ENCODE results near the gene GPC5. TPM values are rescaled to one million over a fixed set of nuclear protein-coding genes. Genes with fewer than 3 reads are reported as not detected.

Gene GPC5
- total RNA-seq, 4 donors from 2014 or later, result 0.47 TPM; not detected in 3

DNA sequence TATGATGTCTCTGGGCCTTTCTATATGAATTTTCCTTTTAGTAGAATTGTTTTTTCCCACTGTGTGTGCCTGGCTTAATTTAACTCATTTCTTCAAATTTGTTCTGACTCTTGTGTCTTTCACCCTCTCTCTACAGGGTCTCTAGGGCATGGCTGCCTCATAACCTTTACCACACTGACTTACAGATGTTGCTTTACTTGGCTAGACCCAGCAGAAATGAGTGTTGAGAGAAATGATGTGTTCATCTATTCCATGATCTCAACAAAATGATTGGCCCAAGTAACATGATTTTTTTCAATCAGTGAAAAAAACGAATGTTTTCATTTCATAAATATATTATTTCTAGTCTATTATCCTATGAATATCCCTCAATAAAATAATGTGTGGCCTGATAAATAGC, 195.0 kb downstream of the GPC5 start:
- H3K4me1 ChIP-seq, result no peaks in the 10 kb centered on the region
- no peak for ATAC-seq
- TF ChIP-seq POLR2A (IDR thresholded peaks at IDR 0.05) (no peak), EP300 (IDR thresholded peaks at IDR 0.05) (no peak), POLR2AphosphoS5 (IDR thresholded peaks at IDR 0.05) (no peak)
- TF ChIP-seq, protein P1, sequence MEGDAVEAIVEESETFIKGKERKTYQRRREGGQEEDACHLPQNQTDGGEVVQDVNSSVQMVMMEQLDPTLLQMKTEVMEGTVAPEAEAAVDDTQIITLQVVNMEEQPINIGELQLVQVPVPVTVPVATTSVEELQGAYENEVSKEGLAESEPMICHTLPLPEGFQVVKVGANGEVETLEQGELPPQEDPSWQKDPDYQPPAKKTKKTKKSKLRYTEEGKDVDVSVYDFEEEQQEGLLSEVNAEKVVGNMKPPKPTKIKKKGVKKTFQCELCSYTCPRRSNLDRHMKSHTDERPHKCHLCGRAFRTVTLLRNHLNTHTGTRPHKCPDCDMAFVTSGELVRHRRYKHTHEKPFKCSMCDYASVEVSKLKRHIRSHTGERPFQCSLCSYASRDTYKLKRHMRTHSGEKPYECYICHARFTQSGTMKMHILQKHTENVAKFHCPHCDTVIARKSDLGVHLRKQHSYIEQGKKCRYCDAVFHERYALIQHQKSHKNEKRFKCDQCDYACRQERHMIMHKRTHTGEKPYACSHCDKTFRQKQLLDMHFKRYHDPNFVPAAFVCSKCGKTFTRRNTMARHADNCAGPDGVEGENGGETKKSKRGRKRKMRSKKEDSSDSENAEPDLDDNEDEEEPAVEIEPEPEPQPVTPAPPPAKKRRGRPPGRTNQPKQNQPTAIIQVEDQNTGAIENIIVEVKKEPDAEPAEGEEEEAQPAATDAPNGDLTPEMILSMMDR (IDR thresholded peaks at IDR 0.05), result no peak
- H3K4me3 ChIP-seq, result no peak overlapping the region
- no peaks in the 10 kb centered on the region for H3K36me3 ChIP-seq
- H3K27ac ChIP-seq, result no peak overlapping the region
- H3K27me3 ChIP-seq, result no peaks in the 10 kb centered on the region
- WGBS, 2 donors (ENCODE audit: low coverage in 1 of 2), result 36 to 63% methylated on average over 1 of the region's 1 CpG
- peaks cover 0 to 10% (median 0%) of the 10 kb centered on the region in 3 donors for H3K9me3 ChIP-seq

DNA sequence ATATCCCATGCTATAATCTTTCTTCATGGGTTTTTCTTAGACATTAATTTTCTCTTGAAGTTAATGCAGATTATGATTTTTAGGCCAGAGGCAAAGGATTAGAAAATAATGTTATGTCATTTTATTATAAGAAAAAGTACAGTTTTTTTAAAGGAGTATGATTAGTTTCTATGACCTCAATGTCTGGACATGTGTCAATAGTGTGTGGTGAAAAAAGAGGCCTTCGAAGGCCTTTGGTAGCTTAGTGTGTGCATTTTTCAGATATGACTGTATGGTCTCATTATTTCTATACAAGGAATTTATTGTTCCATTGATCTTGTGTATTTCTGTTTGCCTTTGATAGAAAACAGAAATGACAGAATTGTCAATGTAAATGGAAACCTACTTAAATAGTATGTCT, 195.6 kb downstream of the GPC5 start:
- H3K36me3 ChIP-seq, result no peaks in the 10 kb centered on the region
- peaks cover 0 to 10% (median 0%) of the 10 kb centered on the region in 3 donors for H3K9me3 ChIP-seq
- no peak overlapping the region for H3K27ac ChIP-seq
- no peaks in the 10 kb centered on the region for H3K27me3 ChIP-seq
- TF ChIP-seq POLR2AphosphoS5 (IDR thresholded peaks at IDR 0.05) (no peak), EP300 (IDR thresholded peaks at IDR 0.05) (no peak), POLR2A (IDR thresholded peaks at IDR 0.05) (no peak)
- TF ChIP-seq, protein P1 (IDR thresholded peaks at IDR 0.05), result no peak
- WGBS, 2 donors (ENCODE audit: low coverage in 1 of 2), result 68 to 91% methylated on average over 1 of the region's 1 CpG
- no peak overlapping the region for H3K4me3 ChIP-seq
- no peak for ATAC-seq
- H3K4me1 ChIP-seq, result no peaks in the 10 kb centered on the region

DNA sequence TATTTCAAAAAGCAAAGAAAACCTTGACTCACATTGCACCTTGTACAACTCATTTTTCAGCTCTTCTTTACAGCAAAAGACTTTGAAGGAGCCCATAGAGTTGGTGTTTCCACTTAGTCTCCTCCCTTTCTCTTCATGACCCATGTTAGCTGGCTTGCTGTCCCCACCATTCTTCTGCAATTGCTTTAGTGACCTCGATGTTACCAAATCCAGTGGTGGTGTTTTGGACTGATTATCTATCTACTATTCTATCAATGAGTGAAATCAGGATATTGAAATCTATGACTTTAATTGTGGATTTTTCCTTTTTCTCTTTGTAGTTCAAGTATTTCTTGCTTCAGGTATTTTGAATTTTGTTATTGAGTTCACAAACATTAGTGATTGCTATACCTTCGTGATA, 197.3 kb downstream of the GPC5 start:
- no peaks in the 10 kb centered on the region for H3K4me1 ChIP-seq
- H3K27me3 ChIP-seq, result no peaks in the 10 kb centered on the region
- no peak overlapping the region for H3K4me3 ChIP-seq
- no peak overlapping the region for H3K27ac ChIP-seq
- ATAC-seq, result no peak
- 81 to 96% methylated on average over 2 of the region's 2 CpGs for WGBS, 2 donors (ENCODE audit: low coverage in 1 of 2)
- no peaks in the 10 kb centered on the region for H3K36me3 ChIP-seq
- H3K9me3 ChIP-seq, result peaks cover 0 to 10% (median 0%) of the 10 kb centered on the region in 3 donors
- TF ChIP-seq, protein P1 (IDR thresholded peaks at IDR 0.05), result no peak
- TF ChIP-seq EP300 (IDR thresholded peaks at IDR 0.05), result no peak
- TF ChIP-seq POLR2A (IDR thresholded peaks at IDR 0.05), result no peak
- no peak for TF ChIP-seq POLR2AphosphoS5 (IDR thresholded peaks at IDR 0.05)

DNA sequence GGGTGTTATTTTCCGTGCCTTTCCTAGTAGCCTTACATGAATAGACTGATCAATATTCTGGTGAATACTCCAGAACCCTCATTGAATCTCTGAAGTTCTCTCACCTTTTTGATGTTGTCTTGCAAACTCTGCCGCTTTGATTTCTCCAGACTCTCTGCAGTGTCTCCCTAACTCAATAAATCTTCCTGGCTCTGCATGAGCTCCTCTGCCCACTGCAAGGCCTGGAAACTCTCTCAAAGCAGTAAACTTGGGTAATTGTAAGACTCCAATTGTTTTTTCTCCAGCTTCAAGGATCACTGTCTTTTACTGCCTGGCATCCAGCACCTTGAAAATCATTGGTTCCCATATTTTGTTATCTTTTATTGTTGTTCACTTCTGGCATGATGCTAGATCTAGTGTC, 198.4 kb downstream of the GPC5 start:
- WGBS, 2 donors (ENCODE audit: low coverage in 1 of 2), result 76 to 80% methylated on average over 2 of the region's 2 CpGs
- H3K9me3 ChIP-seq, result peaks cover 0 to 9% (median 0%) of the 10 kb centered on the region in 3 donors
- H3K4me1 ChIP-seq, result no peaks in the 10 kb centered on the region
- H3K36me3 ChIP-seq, result no peaks in the 10 kb centered on the region
- no peaks in the 10 kb centered on the region for H3K27me3 ChIP-seq
- H3K4me3 ChIP-seq, result no peak overlapping the region
- no peak for ATAC-seq
- TF ChIP-seq POLR2A (IDR thresholded peaks at IDR 0.05), result no peak
- no peak for TF ChIP-seq EP300 (IDR thresholded peaks at IDR 0.05)
- TF ChIP-seq, protein P1 (IDR thresholded peaks at IDR 0.05), result no peak
- TF ChIP-seq POLR2AphosphoS5 (IDR thresholded peaks at IDR 0.05), result no peak
- no peak overlapping the region for H3K27ac ChIP-seq

DNA sequence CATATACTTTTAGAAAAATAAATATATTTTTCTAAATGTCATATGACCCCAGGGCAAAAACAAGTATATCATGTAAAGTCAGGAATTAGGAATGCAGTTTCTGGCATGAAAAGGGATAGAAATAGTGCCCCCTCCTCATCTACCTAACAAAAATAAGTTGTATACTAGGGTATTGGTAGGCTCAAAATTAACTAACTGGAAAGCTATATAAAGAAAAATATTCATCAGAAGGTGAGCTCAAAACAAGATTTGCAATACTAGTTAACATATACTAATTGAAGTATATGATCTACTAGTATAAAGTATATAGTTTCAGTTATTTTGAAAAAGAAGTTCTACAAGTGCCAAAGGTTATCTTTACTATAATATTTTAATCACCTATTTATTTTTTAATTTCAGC, 200.2 kb downstream of the GPC5 start:
- H3K36me3 ChIP-seq, result no peaks in the 10 kb centered on the region
- H3K27me3 ChIP-seq, result no peaks in the 10 kb centered on the region
- TF ChIP-seq POLR2A (IDR thresholded peaks at IDR 0.05), result no peak
- TF ChIP-seq, protein P1 (IDR thresholded peaks at IDR 0.05), result no peak
- no peaks in the 10 kb centered on the region for H3K4me1 ChIP-seq
- no peaks in the 10 kb centered on the region for H3K9me3 ChIP-seq
- no peak for ATAC-seq
- no peak overlapping the region for H3K4me3 ChIP-seq
- no peak overlapping the region for H3K27ac ChIP-seq
